H1 (cell line): ENCODE results near the gene DAPL1. TPM values are rescaled to one million over a fixed set of nuclear protein-coding genes. Genes with fewer than 3 reads are reported as not detected.

Experiments
- CTCF ChIA-PET: fragments of 300-600 bp; sonication (Branson Sonifier 250); formaldehyde crosslinking; loops from one replicate; lab custom pipeline; 2021; ENCODE audit not compliant: partially characterized antibody; lab: Charles Lee
- POLR2A ChIA-PET: fragments of 300-600 bp; sonication (Branson Sonifier 250); formaldehyde crosslinking; loops from one replicate; lab custom pipeline; 2021; ENCODE audit warnings: inconsistent platforms; ENCODE audit not compliant: partially characterized antibody; lab: Charles Lee
- DNase-seq, 2 experiments: peaks; one replicate each; pipeline versions ENCODE4 v3.0.0 to v3.0.0-alpha.2; 2010 to 2022; ENCODE audit warnings: low spot score in 2 of 2, low read depth in 1 of 2, mixed read lengths in 1 of 2
- FAIRE-seq: peaks from 2 replicates; lab custom pipeline; 2011; peaks lifted over from hg19 to GRCh38; lab: Jason Lieb, UNC
- H2AFZ ChIP-seq: 2 replicates; pipeline ENCODE4 v1.8.1; 2012; ENCODE audit warnings: low read length, inconsistent platforms
- H2AK5ac ChIP-seq: 2 replicates; pipeline ENCODE4 v1.6.1; 2013; ENCODE audit warnings: low read depth, low read length
- H2BK120ac ChIP-seq: replicated peaks from 2 replicates; pipeline ENCODE3; 2013; ENCODE audit warnings: low read depth, low read length, inconsistent platforms
- H2BK12ac ChIP-seq: 2 replicates; pipeline ENCODE4 v1.6.1; 2013; ENCODE audit warnings: low read depth, low read length
- H2BK15ac ChIP-seq: 2 replicates; pipeline ENCODE4 v1.6.1; 2013; ENCODE audit warnings: low read length
- H2BK20ac ChIP-seq: 2 replicates; pipeline ENCODE4 v1.6.1; 2013; ENCODE audit warnings: low read length
- H2BK5ac ChIP-seq: 2 replicates; pipeline ENCODE4 v1.6.1; 2013; ENCODE audit warnings: low read depth, low read length
- H3K14ac ChIP-seq: 2 replicates; pipeline ENCODE4 v1.6.1; 2013; ENCODE audit warnings: inconsistent platforms; ENCODE audit not compliant: insufficient read length
- H3K18ac ChIP-seq: 2 replicates; pipeline ENCODE4 v1.6.1; 2013; ENCODE audit warnings: low read length; ENCODE audit errors: extremely low read depth
- H3K23ac ChIP-seq: 2 replicates; pipeline ENCODE4 v1.6.1; 2013; ENCODE audit warnings: inconsistent platforms; ENCODE audit not compliant: insufficient read length
- H3K23me2 ChIP-seq: 2 replicates; pipeline ENCODE4 v1.6.1; 2013; ENCODE audit warnings: low read depth, low read length
- H3K27ac ChIP-seq: 2 replicates; pipeline ENCODE4 v1.6.1; 2011; ENCODE audit warnings: low read depth, low read length, inconsistent platforms
- H3K27me3 ChIP-seq, 4 experiments: replicated peaks in 1 of 4; 1 replicate in 1 of 4; 2 replicates in 3 of 4; pipeline versions ENCODE4 v1.6.1 to v1.8.1; 2011 to 2013; ENCODE audit warnings: low read length in 3 of 4, mild to moderate bottlenecking in 3 of 4, inconsistent platforms in 2 of 4, mixed read lengths in 2 of 4, moderate library complexity in 1 of 4; ENCODE audit not compliant: control insufficient read depth in 3 of 4, insufficient read depth in 3 of 4; ENCODE audit errors: extremely low read depth in 1 of 4
- H3K36me3 ChIP-seq, 4 experiments: 2 replicates each; pipeline versions ENCODE4 v1.6.1 to v1.8.1; 2011 to 2013; ENCODE audit warnings: mild to moderate bottlenecking in 4 of 4, low read length in 3 of 4, moderate library complexity in 2 of 4, control low read depth in 1 of 4, inconsistent platforms in 1 of 4; ENCODE audit not compliant: insufficient read depth in 4 of 4, control insufficient read depth in 2 of 4
- H3K4ac ChIP-seq: replicated peaks from 2 replicates; pipeline ENCODE3; 2013; ENCODE audit warnings: low read length, low read depth, mixed read lengths, inconsistent platforms; ENCODE audit not compliant: insufficient read length
- H3K4me1 ChIP-seq, 4 experiments: replicated peaks in 1 of 4; 1 replicate in 1 of 4; 2 replicates in 3 of 4; pipeline versions ENCODE4 v1.6.1 to v1.8.1; 2011 to 2013; ENCODE audit warnings: low read length in 3 of 4, inconsistent platforms in 2 of 4, mixed read lengths in 1 of 4; ENCODE audit not compliant: insufficient read depth in 4 of 4, control insufficient read depth in 3 of 4
- H3K4me2 ChIP-seq, 2 experiments: 2 replicates each; pipeline versions ENCODE4 v1.6.1 to v1.8.1; 2011 to 2013; ENCODE audit warnings: low read depth in 2 of 2, low read length in 2 of 2, control low read depth in 1 of 2, inconsistent platforms in 1 of 2, mild to moderate bottlenecking in 1 of 2; ENCODE audit not compliant: insufficient read depth in 1 of 2
- H3K4me3 ChIP-seq, 4 experiments: fragments of 200-600, 300-600 bp in 1 of 4; sonication (generic), shearing (Covaris generic), sonication (Bioruptor Twin) in 1 of 4; 2 replicates each; pipeline versions ENCODE4 v1.5.1 to v1.8.1; 2011 to 2016; ENCODE audit warnings: low read length in 4 of 4, low read depth in 3 of 4, control low read depth in 2 of 4, inconsistent platforms in 2 of 4, mild to moderate bottlenecking in 2 of 4, mixed read lengths in 1 of 4, moderate library complexity in 1 of 4; ENCODE audit not compliant: insufficient read depth in 2 of 4; ENCODE audit errors: extremely low read depth in 1 of 4
- H3K56ac ChIP-seq: replicated peaks from 2 replicates; pipeline ENCODE3; 2013; ENCODE audit warnings: low read depth, mild to moderate bottlenecking, mixed read lengths, low read length, inconsistent platforms; ENCODE audit not compliant: insufficient read length
- H3K79me1 ChIP-seq: 2 replicates; pipeline ENCODE4 v1.6.1; 2013; ENCODE audit warnings: low read depth, low read length, control low read depth
- H3K79me2 ChIP-seq, 2 experiments: 2 replicates each; pipeline versions ENCODE4 v1.6.1 to v1.8.1; 2012 to 2013; ENCODE audit warnings: low read length in 2 of 2, mild to moderate bottlenecking in 2 of 2, inconsistent platforms in 1 of 2; ENCODE audit not compliant: insufficient read depth in 2 of 2, control insufficient read depth in 1 of 2
- H3K9ac ChIP-seq, 4 experiments: replicated peaks in 1 of 4; 1 replicate in 1 of 4; 2 replicates in 3 of 4; pipeline versions ENCODE4 v1.6.1 to v1.8.1; 2011 to 2013; ENCODE audit warnings: low read depth in 3 of 4, low read length in 3 of 4, control low read depth in 2 of 4, mild to moderate bottlenecking in 2 of 4, moderate library complexity in 2 of 4, inconsistent platforms in 1 of 4; ENCODE audit errors: extremely low read depth in 1 of 4
- H3K9me3 ChIP-seq, 2 experiments: 2 replicates each; pipeline versions ENCODE4 v1.6.1 to v1.8.1; 2012 to 2013; ENCODE audit warnings: mild to moderate bottlenecking in 2 of 2, moderate library complexity in 2 of 2, control low read depth in 1 of 2, inconsistent platforms in 1 of 2, low read depth in 1 of 2, low read length in 1 of 2, mixed read lengths in 1 of 2; ENCODE audit not compliant: insufficient read depth in 2 of 2
- H4K20me1 ChIP-seq, 2 experiments: replicated peaks in 1 of 2; 2 replicates each; pipeline versions ENCODE3 to v1.8.1; 2011 to 2013; ENCODE audit warnings: inconsistent platforms in 2 of 2, low read length in 2 of 2, mild to moderate bottlenecking in 1 of 2; ENCODE audit not compliant: insufficient read depth in 2 of 2, control insufficient read depth in 1 of 2
- H4K5ac ChIP-seq: 2 replicates; pipeline ENCODE4 v1.6.1; 2013; ENCODE audit warnings: low read length, low read depth, mixed read lengths, inconsistent platforms; ENCODE audit not compliant: insufficient read length
- H4K8ac ChIP-seq: 2 replicates; pipeline ENCODE4 v1.8.0; 2013; ENCODE audit warnings: mild to moderate bottlenecking, moderate library complexity, low read length, inconsistent platforms; ENCODE audit not compliant: insufficient read depth; ENCODE audit errors: extremely low read depth
- H4K91ac ChIP-seq: replicated peaks from 2 replicates; pipeline ENCODE3; 2013; ENCODE audit warnings: low read length, mixed read lengths, inconsistent platforms; ENCODE audit not compliant: insufficient read length
- TEAD4 ChIP-seq: IDR thresholded peaks from 2 replicates; pipeline ENCODE4 v1.6.1; 2012; ENCODE audit warnings: low read depth, low read length, inconsistent platforms, mixed read lengths
- polyA plus RNA-seq, 7 experiments: library from polyadenylated mRNA; depleted of rRNA in 3 of 7; stranded (reverse) in 5 of 7; unstranded in 2 of 7; fragments of >200 nt in 5 of 7; fragments of 200-250 nt in 2 of 7; gene quantifications; 1 replicate in 5 of 7; 2 replicates in 1 of 7; 4 replicates in 1 of 7; pipeline versions ENCODE4 v1.2.1 to v1.2.3, GENCODE V29; 2011 to 2013; ENCODE audit warnings: missing spikeins in 2 of 7, mixed read lengths in 2 of 7
- total RNA-seq: library from RNA; stranded (reverse); fragmentation: NEBNext Ultra II Directional; extraction: Animal tissue kit (Norgen Biotek cat#: 25700); gene quantifications from 2 replicates; pipeline ENCODE4 v1.2.1, GENCODE V29; 2021

Gene DAPL1
- total and polyA plus RNA-seq, 2 of the 8 experiments (the other 6 are each of a cell fraction or from before 2014, with no cell fraction given): not detected

DNA sequence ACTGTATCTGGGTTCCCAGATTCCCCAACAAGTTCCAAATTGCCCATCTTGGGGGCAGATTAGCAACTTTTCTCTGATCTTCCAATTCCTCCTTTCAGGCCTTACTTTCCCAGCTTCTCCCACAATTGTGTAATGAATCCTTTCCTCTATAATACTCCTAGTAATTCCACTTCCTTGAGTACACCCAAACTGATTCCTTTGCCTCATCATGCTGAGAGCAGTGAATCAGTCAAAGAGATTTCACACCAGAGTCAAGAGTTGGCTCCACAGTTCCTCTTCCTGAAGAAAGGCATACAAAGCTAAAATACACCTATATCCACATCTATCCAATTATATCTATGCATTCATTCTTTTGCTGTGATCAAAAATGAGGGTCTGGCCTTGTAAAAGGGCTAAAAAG lies 28.6 kb upstream of the DAPL1 start:
- DNase-seq (no peak), FAIRE-seq (no peak)
- no peak overlapping the region for H3K14ac ChIP-seq
- no peak overlapping the region for H3K18ac ChIP-seq
- H3K27me3 ChIP-seq: no peaks in the 10 kb centered on the region
- H2BK120ac ChIP-seq: no peak overlapping the region
- no peak overlapping the region for H2BK15ac ChIP-seq
- no peak overlapping the region for H2BK12ac ChIP-seq
- no peak overlapping the region for H3K56ac ChIP-seq
- H3K9me3 ChIP-seq: peaks cover 3% of the 10 kb centered on the region in 2 experiments; a peak in 2 of 4 replicates
- no peak overlapping the region for H2BK20ac ChIP-seq
- ChIA-PET CTCF (interaction anchor here (0.6 to 9.7 kb wide), 4 partner anchors 10 to 685 kb away, joined by 3 to 116 read pairs (median 8); no protein-coding TSS in a partner anchor), POLR2A (no interaction called here)
- H3K23me2 ChIP-seq: no peaks in the 10 kb centered on the region
- H3K4me1 ChIP-seq: peaks cover 0 to 3% (median 0%) of the 10 kb centered on the region in 4 experiments; a peak in 1 of 7 replicates
- no peak overlapping the region for H3K27ac ChIP-seq
- H3K79me1 ChIP-seq: no peaks in the 10 kb centered on the region
- H4K91ac ChIP-seq: no peak overlapping the region
- H4K5ac ChIP-seq: no peak overlapping the region
- H2BK5ac ChIP-seq: no peak overlapping the region
- H2AFZ ChIP-seq: no peak overlapping the region
- H4K8ac ChIP-seq: no peak overlapping the region
- H3K4ac ChIP-seq: no peak overlapping the region
- no peaks in the 10 kb centered on the region for H3K36me3 ChIP-seq
- no peak overlapping the region for H3K23ac ChIP-seq
- no peaks in the 10 kb centered on the region for H3K79me2 ChIP-seq
- no peaks in the 10 kb centered on the region for H4K20me1 ChIP-seq
- no peak overlapping the region for H2AK5ac ChIP-seq
- no peak overlapping the region for H3K9ac ChIP-seq
- H3K4me2 ChIP-seq: no peak overlapping the region
- no peak overlapping the region for H3K4me3 ChIP-seq
- no peak for TF ChIP-seq TEAD4
